ENCODE data around the gene ARHGDIG. TPM values are rescaled to one million over a fixed set of nuclear protein-coding genes. Genes with fewer than 3 reads are reported as not detected.

Gene ARHGDIG
- total RNA-seq, 1 experiment from 2014 or later: 5.9 TPM

DNA sequence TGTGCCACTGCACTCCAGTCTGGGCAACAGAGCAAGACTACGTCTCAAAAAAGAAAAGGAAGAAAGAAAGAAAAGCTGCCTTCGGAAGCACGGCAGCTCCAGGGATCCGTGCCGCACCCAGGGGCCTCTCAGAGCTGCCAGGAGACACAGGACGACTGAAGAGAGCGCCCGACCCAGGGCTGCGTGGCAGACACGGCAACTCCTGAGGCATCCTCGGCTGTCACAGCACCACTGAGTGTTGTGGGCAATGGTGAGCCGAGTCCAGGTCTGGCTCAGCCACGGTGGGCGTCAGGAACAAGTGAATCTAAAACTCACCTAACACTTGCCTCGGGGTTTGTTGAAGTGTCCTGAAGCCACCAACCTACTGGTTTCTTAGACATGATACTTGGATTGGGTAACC lies 31.3 kb downstream of the ARHGDIG start:
- no peak overlapping the region for H2BK120ac ChIP-seq (ENCODE audit: low read depth, low read length, poor library complexity, severe bottlenecking)
- no peak overlapping the region for H3K27ac ChIP-seq (ENCODE audit: insufficient read length, low read depth, low read length)
- no peak overlapping the region for H3K9ac ChIP-seq (ENCODE audit: extremely low read depth, insufficient read length, low read length)
- Mint-ChIP-seq H3K36me3 (ENCODE audit: insufficient read depth in 1 of 3, low read depth in 3 of 3) (peaks cover 13 to 52% (median 48%) of the 10 kb centered on the region in 3 experiments; a peak in 6 of 7 replicates), H3K27ac (0 out of 7 replicates have a peak overlapping the region, but pooled peaks of 1 of the 3 experiments have one; percentile 31), H3K4me3 (no peak overlapping the region), H3K4me1 (no peaks in the 10 kb centered on the region; a peak in 1 of 4 replicates), H3K9me3 (no peaks in the 10 kb centered on the region), H3K27me3 (ENCODE audit: low read depth) (no peaks in the 10 kb centered on the region)
- H4K91ac ChIP-seq (ENCODE audit: insufficient read length, low read depth, low read length): no peak overlapping the region
- TF ChIP-seq, protein P1, sequence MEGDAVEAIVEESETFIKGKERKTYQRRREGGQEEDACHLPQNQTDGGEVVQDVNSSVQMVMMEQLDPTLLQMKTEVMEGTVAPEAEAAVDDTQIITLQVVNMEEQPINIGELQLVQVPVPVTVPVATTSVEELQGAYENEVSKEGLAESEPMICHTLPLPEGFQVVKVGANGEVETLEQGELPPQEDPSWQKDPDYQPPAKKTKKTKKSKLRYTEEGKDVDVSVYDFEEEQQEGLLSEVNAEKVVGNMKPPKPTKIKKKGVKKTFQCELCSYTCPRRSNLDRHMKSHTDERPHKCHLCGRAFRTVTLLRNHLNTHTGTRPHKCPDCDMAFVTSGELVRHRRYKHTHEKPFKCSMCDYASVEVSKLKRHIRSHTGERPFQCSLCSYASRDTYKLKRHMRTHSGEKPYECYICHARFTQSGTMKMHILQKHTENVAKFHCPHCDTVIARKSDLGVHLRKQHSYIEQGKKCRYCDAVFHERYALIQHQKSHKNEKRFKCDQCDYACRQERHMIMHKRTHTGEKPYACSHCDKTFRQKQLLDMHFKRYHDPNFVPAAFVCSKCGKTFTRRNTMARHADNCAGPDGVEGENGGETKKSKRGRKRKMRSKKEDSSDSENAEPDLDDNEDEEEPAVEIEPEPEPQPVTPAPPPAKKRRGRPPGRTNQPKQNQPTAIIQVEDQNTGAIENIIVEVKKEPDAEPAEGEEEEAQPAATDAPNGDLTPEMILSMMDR (conservative IDR thresholded peaks at IDR 0.05): no peak
- H3K4me2 ChIP-seq (ENCODE audit: insufficient read depth, insufficient read length, low read length): no peak overlapping the region
- H2BK5ac ChIP-seq (ENCODE audit: insufficient read length, low read length): no peak overlapping the region
- DNase-seq: no peak
- no peak overlapping the region for H3K14ac ChIP-seq (ENCODE audit: insufficient read depth, low read length)
- no peaks in the 10 kb centered on the region for H3K4me1 ChIP-seq (ENCODE audit: insufficient read depth, low read length)
- no peak overlapping the region for H3K4ac ChIP-seq (ENCODE audit: low read depth, low read length)
- no peak overlapping the region for H2AFZ ChIP-seq (ENCODE audit: low read length)
- H3K18ac ChIP-seq (ENCODE audit: insufficient read length, low read depth, low read length): no peak overlapping the region
- no CpG with 5 or more reads among the region's 15 CpGs for WGBS (ENCODE audit: extremely low coverage, insufficient read length, low lambda C conversion rate)
- no peak overlapping the region for H3T11ph ChIP-seq (ENCODE audit: low read length)
- no peaks in the 10 kb centered on the region for H3K23me2 ChIP-seq (ENCODE audit: insufficient read length, low read depth, low read length, poor library complexity, severe bottlenecking)
- no peak overlapping the region for H2BK12ac ChIP-seq (ENCODE audit: insufficient read length, low read depth, low read length)
- H3K79me2 ChIP-seq (ENCODE audit: insufficient read depth, low read length): no peaks in the 10 kb centered on the region; the same call in 1 of the 2 replicates
- H2BK20ac ChIP-seq (ENCODE audit: low read depth, low read length, poor library complexity, severe bottlenecking): no peak overlapping the region
- no peak overlapping the region for H3K56ac ChIP-seq (ENCODE audit: insufficient read length, low read depth, low read length)
- H4K8ac ChIP-seq (replicated peaks; ENCODE audit: insufficient read length, low read depth, low read length): no peak overlapping the region
- no peaks in the 10 kb centered on the region for H4K20me1 ChIP-seq (ENCODE audit: control insufficient read depth, insufficient read depth, insufficient read length)
- no peak overlapping the region for H2BK15ac ChIP-seq (ENCODE audit: low read depth, low read length)
- H3K79me1 ChIP-seq (ENCODE audit: insufficient read depth, low read depth, low read length, poor library complexity, severe bottlenecking): no peaks in the 10 kb centered on the region
- H3K9me3 ChIP-seq (ENCODE audit: control insufficient read depth, low read depth, low read length): no peaks in the 10 kb centered on the region
- no peak overlapping the region for H2AK5ac ChIP-seq (ENCODE audit: insufficient read length, low read length)
- no peak overlapping the region for H4K5ac ChIP-seq (ENCODE audit: insufficient read length, low read depth, low read length)
- no peak overlapping the region for H3K23ac ChIP-seq (ENCODE audit: insufficient read length, low read depth, low read length)
- no peaks in the 10 kb centered on the region for H3K27me3 ChIP-seq (ENCODE audit: insufficient read depth, low read length)

Measured in H9 (cell line).